Activated T-helper 2 cell treated with anti-CD3 and anti-CD28 coated beads, Interferon-gamma antibody, Interleukin-2, Interleukin-4, amounts not matched to agents 10 μg/mL and 5 μg/mL and 100 μg/mL, durations not matched to agents 14 hours and 24 hours and 36 hours (primary cell): ENCODE measurements around the gene FXR1. TPM values are rescaled to one million over a fixed set of nuclear protein-coding genes. Genes with fewer than 3 reads are reported as not detected.
A peak's percentile ranks its signal among the peaks of the same experiment; 100 is the strongest.

ENCODE experiments used
- DNase-seq: peaks from one replicate; pipeline ENCODE4 v3.0.0; 2021; ENCODE audit warnings: low spot score
- H3K27ac Mint-ChIP-seq: one replicate; pipeline ENCODE4 v1.8.0; 2021; ENCODE audit warnings: mixed read lengths
- H3K27me3 Mint-ChIP-seq: one replicate; pipeline ENCODE4 v1.8.0; 2021; ENCODE audit warnings: low read depth, mixed read lengths
- H3K36me3 Mint-ChIP-seq: one replicate; pipeline ENCODE4 v1.8.0; 2021; ENCODE audit warnings: low read depth, mixed read lengths
- H3K4me1 Mint-ChIP-seq: one replicate; pipeline ENCODE4 v1.8.0; 2021; ENCODE audit warnings: low read depth, mixed read lengths
- H3K4me3 Mint-ChIP-seq: one replicate; pipeline ENCODE4 v1.8.0; 2021; ENCODE audit warnings: low read depth, mild to moderate bottlenecking, moderate library complexity, mixed read lengths
- H3K9me3 Mint-ChIP-seq: one replicate; pipeline ENCODE4 v1.8.0; 2021; ENCODE audit warnings: mixed read lengths
- intact Hi-C: fragments of 100-400 bp; cut with micrococcal nuclease; formaldehyde crosslinking; loops from one replicate; pipeline ENCODE4 v1.15.1; 2023
- total RNA-seq: library from RNA; stranded (reverse); gene quantifications from 2 replicates; pipeline ENCODE4 v1.2.3, GENCODE V29; 2022

FXR1 gene
- total RNA-seq, 1 donor from 2014 or later: 163 TPM

- peaks cover 28% of the 10 kb centered on the region for H3K4me1 Mint-ChIP-seq
- intact Hi-C loops: loop anchor here (1.0 to 5.0 kb wide), 4 partner anchors 45 to 1260 kb away; partner anchors contain the start of genes DNAJC19, TTC14 and USP13
Measured at GRCh38 chr3:180911876-180912303, 580 bp upstream of the FXR1 start.

GRCh38 chr3:180913581-180914404, 1.3 kb downstream of the FXR1 start:
- peaks cover 37% of the 10 kb centered on the region for H3K4me1 Mint-ChIP-seq
- no peaks in the 10 kb centered on the region for H3K27me3 Mint-ChIP-seq

More at GRCh38 chr3:180911876-180912303, 580 bp upstream of the FXR1 start:
- H3K27me3 Mint-ChIP-seq: no peaks in the 10 kb centered on the region
- no peaks in the 10 kb centered on the region for H3K9me3 Mint-ChIP-seq
- no peak for DNase-seq
- peaks cover 34% of the 10 kb centered on the region for H3K36me3 Mint-ChIP-seq
- peak overlapping the region; percentile 95 for H3K27ac Mint-ChIP-seq
- H3K4me3 Mint-ChIP-seq: peak overlapping the region; percentile 99

GRCh38 chr3:180918542-180918941, 6.1 kb downstream of the FXR1 start:
- no peak for DNase-seq
- Mint-ChIP-seq H3K9me3 (no peaks in the 10 kb centered on the region), H3K4me1 (peaks cover 38% of the 10 kb centered on the region), H3K36me3 (peaks cover 54% of the 10 kb centered on the region), H3K4me3 (no peak overlapping the region), H3K27me3 (no peaks in the 10 kb centered on the region), H3K27ac (no peak overlapping the region)
- intact Hi-C loops: no loop called here

More at GRCh38 chr3:180913581-180914404, 1.3 kb downstream of the FXR1 start:
- Mint-ChIP-seq H3K4me3 (peak overlapping the region; percentile 99), H3K27ac (peak overlapping the region; percentile 95), H3K36me3 (peaks cover 47% of the 10 kb centered on the region), H3K9me3 (no peaks in the 10 kb centered on the region)
- intact Hi-C loops: loop anchor here (2.0 to 5.0 kb wide), 3 partner anchors 44 to 1261 kb away; partner anchors contain the start of genes TTC14 and USP13
- no peak for DNase-seq

- DNase-seq: no peak
- H3K9me3 Mint-ChIP-seq: no peaks in the 10 kb centered on the region
- H3K4me1 Mint-ChIP-seq: peaks cover 26% of the 10 kb centered on the region
- no peak overlapping the region for H3K4me3 Mint-ChIP-seq
- peaks cover 31% of the 10 kb centered on the region for H3K36me3 Mint-ChIP-seq
- intact Hi-C loops: no loop called here
- H3K27me3 Mint-ChIP-seq: no peaks in the 10 kb centered on the region
- no peak overlapping the region for H3K27ac Mint-ChIP-seq
Measured at GRCh38 chr3:180922242-180922641, 9.8 kb downstream of the FXR1 start.

- intact Hi-C loops: no loop called here
- DNase-seq: no peak
- H3K27ac Mint-ChIP-seq: no peak overlapping the region
- peaks cover 24% of the 10 kb centered on the region for H3K4me1 Mint-ChIP-seq
- H3K36me3 Mint-ChIP-seq: peaks cover 29% of the 10 kb centered on the region
- no peaks in the 10 kb centered on the region for H3K9me3 Mint-ChIP-seq
- H3K27me3 Mint-ChIP-seq: no peaks in the 10 kb centered on the region
- no peak overlapping the region for H3K4me3 Mint-ChIP-seq
Measured at GRCh38 chr3:180923561-180923960, 11.1 kb downstream of the FXR1 start.

- Mint-ChIP-seq H3K9me3 (no peaks in the 10 kb centered on the region), H3K36me3 (peaks cover 37% of the 10 kb centered on the region), H3K27me3 (no peaks in the 10 kb centered on the region), H3K4me1 (peaks cover 33% of the 10 kb centered on the region), H3K27ac (no peak overlapping the region), H3K4me3 (no peak overlapping the region)
- DNase-seq: no peak
- intact Hi-C loops: no loop called here
Measured at GRCh38 chr3:180926526-180926925, 14.1 kb downstream of the FXR1 start.

- H3K4me1 Mint-ChIP-seq: peaks cover 31% of the 10 kb centered on the region
Measured at GRCh38 chr3:180929376-180929775, 16.9 kb downstream of the FXR1 start.

GRCh38 chr3:180930526-180930925, 18.1 kb downstream of the FXR1 start:
- peaks cover 39% of the 10 kb centered on the region for H3K36me3 Mint-ChIP-seq
- intact Hi-C loops: no loop called here
- H3K9me3 Mint-ChIP-seq: no peaks in the 10 kb centered on the region
- H3K4me3 Mint-ChIP-seq: no peak overlapping the region
- no peak for DNase-seq
- H3K27me3 Mint-ChIP-seq: no peaks in the 10 kb centered on the region
- no peak overlapping the region for H3K27ac Mint-ChIP-seq
- peaks cover 30% of the 10 kb centered on the region for H3K4me1 Mint-ChIP-seq

More at GRCh38 chr3:180929376-180929775, 16.9 kb downstream of the FXR1 start:
- intact Hi-C loops: no loop called here
- no peak for DNase-seq
- no peaks in the 10 kb centered on the region for H3K27me3 Mint-ChIP-seq
- H3K9me3 Mint-ChIP-seq: no peaks in the 10 kb centered on the region
- H3K4me3 Mint-ChIP-seq: no peak overlapping the region
- H3K36me3 Mint-ChIP-seq: peaks cover 30% of the 10 kb centered on the region
- H3K27ac Mint-ChIP-seq: no peak overlapping the region

GRCh38 chr3:180932819-180933218, 20.3 kb downstream of the FXR1 start:
- intact Hi-C loops: no loop called here
- Mint-ChIP-seq H3K9me3 (no peaks in the 10 kb centered on the region), H3K36me3 (peaks cover 43% of the 10 kb centered on the region), H3K4me1 (peaks cover 29% of the 10 kb centered on the region), H3K4me3 (no peak overlapping the region), H3K27me3 (no peaks in the 10 kb centered on the region), H3K27ac (no peak overlapping the region)
- no peak for DNase-seq

- no peak overlapping the region for H3K27ac Mint-ChIP-seq
- intact Hi-C loops: no loop called here
- H3K36me3 Mint-ChIP-seq: peaks cover 42% of the 10 kb centered on the region
- H3K9me3 Mint-ChIP-seq: no peaks in the 10 kb centered on the region
- no peaks in the 10 kb centered on the region for H3K27me3 Mint-ChIP-seq
- H3K4me3 Mint-ChIP-seq: no peak overlapping the region
- DNase-seq: no peak
- H3K4me1 Mint-ChIP-seq: peaks cover 22% of the 10 kb centered on the region
Measured at GRCh38 chr3:180934638-180935037, 22.2 kb downstream of the FXR1 start.

- no peak for DNase-seq
- Mint-ChIP-seq H3K36me3 (peaks cover 54% of the 10 kb centered on the region), H3K9me3 (no peaks in the 10 kb centered on the region), H3K27me3 (no peaks in the 10 kb centered on the region), H3K4me1 (peaks cover 6% of the 10 kb centered on the region), H3K27ac (no peak overlapping the region), H3K4me3 (no peak overlapping the region)
- intact Hi-C loops: no loop called here
Measured at GRCh38 chr3:180940826-180941225, 28.4 kb downstream of the FXR1 start.

- Mint-ChIP-seq H3K4me3 (no peak overlapping the region), H3K27ac (no peak overlapping the region), H3K4me1 (peaks cover 19% of the 10 kb centered on the region), H3K27me3 (no peaks in the 10 kb centered on the region), H3K9me3 (no peaks in the 10 kb centered on the region), H3K36me3 (peaks cover 61% of the 10 kb centered on the region)
- no peak for DNase-seq
- intact Hi-C loops: no loop called here
Measured at GRCh38 chr3:180947761-180948390, 35.4 kb downstream of the FXR1 start.

- Mint-ChIP-seq H3K27me3 (no peaks in the 10 kb centered on the region), H3K9me3 (no peaks in the 10 kb centered on the region), H3K36me3 (peaks cover 81% of the 10 kb centered on the region), H3K4me3 (no peak overlapping the region), H3K4me1 (peaks cover 10% of the 10 kb centered on the region), H3K27ac (peak overlapping the region; percentile 64)
- no peak for DNase-seq
- intact Hi-C loops: loop anchor here (5.0 kb wide), 1 partner anchor 47 kb away; the partner anchor contains the start of gene FXR1
Measured at GRCh38 chr3:180959691-180960090, 47.2 kb downstream of the FXR1 start.
